HCT116 (cell line): ENCODE data around the gene AMBP. TPM values are rescaled to one million over a fixed set of nuclear protein-coding genes. Genes with fewer than 3 reads are reported as not detected.

Source experiments
- ATAC-seq: fragments of 200-7000 bp; cut with Tn5 transposase; 2 replicates; pipeline ENCODE4 v1.9.1; 2020; ENCODE audit warnings: mild to moderate bottlenecking, moderate library complexity
- BruUV-seq: library from RNA; stranded (reverse); fragments of 400-500 nt; replicated peaks from 2 replicates; lab custom pipeline; 2021; lab: Mats Ljungman, UMichigan
- CTCF ChIA-PET: fragments of 300-600 bp; sonication (Branson Sonifier 250); formaldehyde crosslinking; loops from one replicate; lab custom pipeline; 2021; ENCODE audit warnings: antibody characterized with exemption; lab: Charles Lee
- POLR2A ChIA-PET: fragments of 300-600, 350-600 bp; sonication (Branson Sonifier 250); formaldehyde crosslinking; loops from one replicate; lab custom pipeline; 2021; ENCODE audit warnings: antibody characterized with exemption; lab: Charles Lee
- RAD21 ChIA-PET, 2 experiments: fragments of 300-600 bp; sonication (Branson Sonifier 250); formaldehyde crosslinking; loops; one replicate each; lab custom pipeline; 2023; ENCODE audit warnings: low total read pairs in 2 of 2; ENCODE audit not compliant: uncharacterized antibody in 2 of 2, unreplicated experiment in 2 of 2, low non-redundant PET in 1 of 2; lab: Charles Lee
- DNase-seq: peaks from one replicate; pipeline ENCODE4 v3.0.0-alpha.2; 2010; ENCODE audit warnings: low read depth, low spot score
- H2AFZ ChIP-seq: fragments of 200-600 bp; shearing (Covaris generic), sonication (generic); 2 replicates; pipeline ENCODE4 v1.6.1; 2017; ENCODE audit warnings: low read depth, mixed run types, mixed read lengths, antibody characterized with exemption, low read length; ENCODE audit not compliant: poor library complexity, severe bottlenecking
- H3K27ac ChIP-seq: 2 replicates; pipeline ENCODE4 v1.5.1; 2012; ENCODE audit warnings: low read depth, low read length
- H3K27me3 ChIP-seq: fragments of 200-600 bp; sonication (generic); 2 replicates; pipeline ENCODE4 v1.6.1; 2016; ENCODE audit warnings: mixed run types, low read length, mixed read lengths; ENCODE audit not compliant: insufficient read depth
- H3K36me3 ChIP-seq, 2 experiments: fragments of 200-500 bp in 1 of 2; fragments of 200-600 bp in 1 of 2; sonication (Bioruptor generic) in 1 of 2; sonication (generic) in 1 of 2; 2 replicates each; pipeline versions ENCODE4 v1.5.1 to v1.6.1; 2014 to 2016; ENCODE audit warnings: low read length in 2 of 2, inconsistent platforms in 1 of 2, mixed read lengths in 1 of 2, mixed run types in 1 of 2; ENCODE audit not compliant: insufficient read depth in 2 of 2, control insufficient read depth in 1 of 2
- H3K4me1 ChIP-seq, 2 experiments: fragments of 200-600 bp in 1 of 2; sonication (generic) in 1 of 2; 2 replicates each; pipeline versions ENCODE4 v1.5.1 to v1.6.1; 2012 to 2017; ENCODE audit warnings: low read length in 2 of 2, inconsistent platforms in 1 of 2, mild to moderate bottlenecking in 1 of 2, mixed read lengths in 1 of 2, mixed run types in 1 of 2, moderate library complexity in 1 of 2; ENCODE audit not compliant: insufficient read depth in 2 of 2, control insufficient read depth in 1 of 2
- H3K4me2 ChIP-seq: fragments of 200-600 bp; sonication (generic); 2 replicates; pipeline ENCODE4 v1.6.1; 2017; ENCODE audit warnings: mixed run types, low read length, mixed read lengths
- H3K4me3 ChIP-seq, 2 experiments: fragments of 200-600 bp in 1 of 2; sonication (generic) in 1 of 2; replicated peaks in 1 of 2; 2 replicates each; pipeline ENCODE4 v1.5.1; 2011 to 2016; ENCODE audit warnings: low read length in 2 of 2, control low read depth in 1 of 2, low read depth in 1 of 2, mild to moderate bottlenecking in 1 of 2, mixed read lengths in 1 of 2, mixed run types in 1 of 2
- H3K79me2 ChIP-seq: fragments of 200-600 bp; sonication (generic); 2 replicates; pipeline ENCODE4 v1.6.1; 2017; ENCODE audit warnings: mild to moderate bottlenecking, mixed run types, low read length, moderate library complexity, mixed read lengths; ENCODE audit not compliant: insufficient read depth
- H3K9ac ChIP-seq: fragments of 200-600 bp; sonication (generic); 2 replicates; pipeline ENCODE4 v1.6.1; 2016; ENCODE audit warnings: low read length, mixed read lengths
- H3K9me2 ChIP-seq: fragments of 200-600 bp; sonication (generic), shearing (Covaris generic); 2 replicates; pipeline ENCODE4 v1.6.1; 2017; ENCODE audit warnings: mixed run types, mild to moderate bottlenecking, moderate library complexity; ENCODE audit not compliant: insufficient read depth
- H3K9me3 ChIP-seq, 2 experiments: fragments of 200-500 bp in 1 of 2; fragments of 200-600 bp in 1 of 2; sonication (Bioruptor generic) in 1 of 2; sonication (generic) in 1 of 2; 2 replicates each; pipeline ENCODE4 v1.6.1; 2014 to 2017; ENCODE audit warnings: low read length in 2 of 2, mixed read lengths in 2 of 2, inconsistent platforms in 1 of 2, low read depth in 1 of 2, mild to moderate bottlenecking in 1 of 2, mixed run types in 1 of 2, moderate library complexity in 1 of 2; ENCODE audit not compliant: control insufficient read depth in 1 of 2, insufficient read depth in 1 of 2
- H4K20me1 ChIP-seq: fragments of 200-600 bp; sonication (generic), shearing (Covaris generic); 2 replicates; pipeline ENCODE4 v1.6.1; 2017; ENCODE audit warnings: mixed run types, mild to moderate bottlenecking, moderate library complexity; ENCODE audit not compliant: insufficient read depth
- CEBPB ChIP-seq: IDR thresholded peaks from 2 replicates; pipeline ENCODE4 v1.6.1; 2012; ENCODE audit warnings: low read depth
- ELF1 ChIP-seq: IDR thresholded peaks from 2 replicates; pipeline ENCODE4 v1.6.1; 2012; ENCODE audit warnings: low read depth, borderline replicate concordance
- FOSL1 ChIP-seq: IDR thresholded peaks from 2 replicates; pipeline ENCODE4 v1.6.1; 2012; ENCODE audit warnings: low read depth
- POLR2AphosphoS5 ChIP-seq: IDR thresholded peaks from 2 replicates; pipeline ENCODE4 v1.6.1; 2011; ENCODE audit warnings: mild to moderate bottlenecking, low read depth, low read length, moderate library complexity
- SIN3A ChIP-seq: IDR thresholded peaks from 2 replicates; pipeline ENCODE4 v1.6.1; 2012; ENCODE audit warnings: low read depth
- SP1 ChIP-seq: IDR thresholded peaks from 2 replicates; pipeline ENCODE4 v1.6.1; 2012; ENCODE audit warnings: low read depth
- TCF7L2 ChIP-seq: IDR thresholded peaks from 2 replicates; pipeline ENCODE4 v1.7.0; 2011; ENCODE audit warnings: borderline replicate concordance, inconsistent platforms; ENCODE audit not compliant: insufficient read depth, insufficient read length; ENCODE audit errors: extremely low read depth
- YY1 ChIP-seq: IDR thresholded peaks from 2 replicates; pipeline ENCODE4 v1.6.1; 2011; ENCODE audit warnings: low read length, low read depth, moderate library complexity, mild to moderate bottlenecking; ENCODE audit not compliant: insufficient replicate concordance; ENCODE audit errors: extremely low read depth
- ZNF274 ChIP-seq: fragments of 200-500 bp; sonication (Bioruptor generic); IDR thresholded peaks from 2 replicates; pipeline ENCODE4 v1.6.1; 2014; ENCODE audit warnings: mild to moderate bottlenecking, low read depth, low read length, inconsistent platforms
- intact Hi-C: fragments of 100-400 bp; cut with micrococcal nuclease; formaldehyde crosslinking; loops from 2 replicates; pipeline ENCODE4 v1.10.0; 2022
- total RNA-seq: library from RNA; stranded (reverse); gene quantifications from one replicate; pipeline ENCODE4 v1.2.1, GENCODE V29; 2021; ENCODE audit not compliant: unreplicated experiment
- TF ChIP-seq, protein P1 (sequence below): IDR thresholded peaks from 2 replicates; pipeline ENCODE4 v1.6.1; 2011; ENCODE audit warnings: mild to moderate bottlenecking, low read length, moderate library complexity; ENCODE audit not compliant: insufficient replicate concordance; ENCODE audit errors: extremely low read depth
- TF ChIP-seq, protein P2 (sequence below): IDR thresholded peaks from 2 replicates; pipeline ENCODE4 v1.6.1; 2012

The AMBP gene
- total RNA-seq, 1 experiment from 2014 or later, result 1.9 TPM

DNA sequence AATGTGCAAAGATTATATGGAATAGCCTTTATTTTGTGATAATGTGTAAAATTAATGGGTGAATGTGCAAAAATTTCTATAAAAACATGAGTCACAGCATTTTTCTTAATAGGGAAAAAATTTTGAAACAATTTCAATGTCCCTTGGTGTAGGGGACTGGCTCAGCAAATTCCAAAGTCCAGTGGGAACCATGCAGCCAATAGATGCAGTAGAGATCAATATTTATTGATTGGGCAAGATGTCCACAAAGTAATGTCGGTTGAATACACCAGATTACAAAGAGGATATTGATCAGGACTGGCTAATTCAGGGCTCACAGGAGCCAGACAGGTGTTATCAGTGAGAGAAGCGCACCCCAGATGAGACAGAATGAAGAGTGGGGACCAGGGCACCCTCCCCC, 62.5 kb downstream of the AMBP start:
- no peak overlapping the region for H3K4me3 ChIP-seq
- DNase-seq (no peak), ATAC-seq (no peak)
- no peaks in the 10 kb centered on the region for H3K9me3 ChIP-seq
- H2AFZ ChIP-seq, result no peak overlapping the region
- no peak overlapping the region for H3K4me2 ChIP-seq
- no peak overlapping the region for H3K9ac ChIP-seq
- H3K36me3 ChIP-seq, result no peaks in the 10 kb centered on the region; a peak in 1 of 4 replicates
- no peaks in the 10 kb centered on the region for H3K79me2 ChIP-seq
- BruUV-seq, result no TSS peak
- no peak overlapping the region for H3K27ac ChIP-seq
- intact Hi-C loops, result no loop called here
- H4K20me1 ChIP-seq, result no peaks in the 10 kb centered on the region
- H3K9me2 ChIP-seq, result no peaks in the 10 kb centered on the region
- POLR2A ChIA-PET, result no interaction called here
- TF ChIP-seq CEBPB (no peak), YY1 (no peak), POLR2AphosphoS5 (no peak), SP1 (no peak), FOSL1 (no peak), SIN3A (no peak), ZNF274 (no peak), TCF7L2 (no peak), ELF1 (no peak)
- TF ChIP-seq, protein P1, sequence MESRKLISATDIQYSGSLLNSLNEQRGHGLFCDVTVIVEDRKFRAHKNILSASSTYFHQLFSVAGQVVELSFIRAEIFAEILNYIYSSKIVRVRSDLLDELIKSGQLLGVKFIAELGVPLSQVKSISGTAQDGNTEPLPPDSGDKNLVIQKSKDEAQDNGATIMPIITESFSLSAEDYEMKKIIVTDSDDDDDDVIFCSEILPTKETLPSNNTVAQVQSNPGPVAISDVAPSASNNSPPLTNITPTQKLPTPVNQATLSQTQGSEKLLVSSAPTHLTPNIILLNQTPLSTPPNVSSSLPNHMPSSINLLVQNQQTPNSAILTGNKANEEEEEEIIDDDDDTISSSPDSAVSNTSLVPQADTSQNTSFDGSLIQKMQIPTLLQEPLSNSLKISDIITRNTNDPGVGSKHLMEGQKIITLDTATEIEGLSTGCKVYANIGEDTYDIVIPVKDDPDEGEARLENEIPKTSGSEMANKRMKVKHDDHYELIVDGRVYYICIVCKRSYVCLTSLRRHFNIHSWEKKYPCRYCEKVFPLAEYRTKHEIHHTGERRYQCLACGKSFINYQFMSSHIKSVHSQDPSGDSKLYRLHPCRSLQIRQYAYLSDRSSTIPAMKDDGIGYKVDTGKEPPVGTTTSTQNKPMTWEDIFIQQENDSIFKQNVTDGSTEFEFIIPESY, result no peak
- TF ChIP-seq, protein P2, sequence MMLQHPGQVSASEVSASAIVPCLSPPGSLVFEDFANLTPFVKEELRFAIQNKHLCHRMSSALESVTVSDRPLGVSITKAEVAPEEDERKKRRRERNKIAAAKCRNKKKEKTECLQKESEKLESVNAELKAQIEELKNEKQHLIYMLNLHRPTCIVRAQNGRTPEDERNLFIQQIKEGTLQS, result no peak
- RAD21 ChIA-PET, result no interaction called here
- CTCF ChIA-PET, result no interaction called here
- no peaks in the 10 kb centered on the region for H3K4me1 ChIP-seq
- H3K27me3 ChIP-seq, result no peaks in the 10 kb centered on the region
